K562 (cell line): ENCODE data around the gene ACAT2. TPM values are rescaled to one million over a fixed set of nuclear protein-coding genes. Genes with fewer than 3 reads are reported as not detected.

Source experiments
- BRD4 ChIP-seq: fragments of 200-600 bp; sonication (generic); IDR thresholded peaks from 2 replicates; pipeline ENCODE4 v1.6.1; 2017; ENCODE audit warnings: inconsistent platforms
- CREM ChIP-seq: IDR thresholded peaks from 2 replicates; pipeline ENCODE4 v1.6.1; 2014; ENCODE audit warnings: antibody characterized with exemption, low read depth
- EZH2 ChIP-seq: IDR thresholded peaks from 2 replicates; pipeline ENCODE4 v1.6.1; 2012; ENCODE audit warnings: low read depth, mild to moderate bottlenecking, inconsistent platforms, low read length, borderline replicate concordance
- MAZ ChIP-seq, 2 experiments: fragments of 450-650 bp in 1 of 2; sonication (generic) in 1 of 2; formaldehyde crosslinking; IDR thresholded peaks in 1 of 2; conservative IDR thresholded peaks in 1 of 2; 2 replicates each; pipeline versions ENCODE4 v1.4.0 to v1.5.0; 2020; ENCODE audit warnings: mild to moderate bottlenecking in 1 of 2, missing genetic modification reagents in 1 of 2
- SIN3A ChIP-seq, 2 experiments: fragments of 150-350 bp in 1 of 2; IDR thresholded peaks; 2 replicates each; pipeline ENCODE4 v1.6.1; 2011 to 2016; ENCODE audit warnings: borderline replicate concordance in 2 of 2, low read depth in 2 of 2, low read length in 2 of 2, mild to moderate bottlenecking in 2 of 2, moderate library complexity in 2 of 2; ENCODE audit not compliant: control insufficient read depth in 1 of 2
- SMARCA4 ChIP-seq: fragments of 450-650 bp; IDR thresholded peaks from 2 replicates; pipeline ENCODE4 v1.6.1; 2016
- SRSF3 ChIP-seq: fragments of 200-400 bp; formaldehyde crosslinking; IDR thresholded peaks from 2 replicates; pipeline ENCODE4 v1.6.1; 2016; ENCODE audit warnings: mild to moderate bottlenecking, low read length, moderate library complexity; ENCODE audit not compliant: insufficient read depth
- TAF1 ChIP-seq: IDR thresholded peaks from 2 replicates; pipeline ENCODE4 v1.6.1; 2011; ENCODE audit warnings: mild to moderate bottlenecking, low read length, moderate library complexity; ENCODE audit not compliant: insufficient read depth, control insufficient read depth, severe bottlenecking; ENCODE audit errors: extremely low read depth
- THRAP3 ChIP-seq: fragments of 450-650 bp; IDR thresholded peaks from 2 replicates; pipeline ENCODE4 v1.6.1; 2016; ENCODE audit warnings: mild to moderate bottlenecking, inconsistent platforms, borderline replicate concordance
- ZNF224 ChIP-seq: sonication (generic); formaldehyde crosslinking; IDR thresholded peaks from 2 replicates; pipeline ENCODE4 v1.8.0; 2022; ENCODE audit warnings: mild to moderate bottlenecking, missing genetic modification reagents
- ZNF3 ChIP-seq: fragments of 250-450 bp; sonication (Bioruptor Pico); IDR thresholded peaks from 2 replicates; pipeline ENCODE4 v1.5.0; 2021; ENCODE audit warnings: mild to moderate bottlenecking, moderate library complexity
- ZNF668 ChIP-seq: fragments of 250-450 bp; sonication (Bioruptor Pico); IDR thresholded peaks from 2 replicates; pipeline ENCODE4 v1.8.0; 2022; ENCODE audit warnings: mild to moderate bottlenecking, inconsistent platforms
- ZZZ3 ChIP-seq: fragments of 450-650 bp; IDR thresholded peaks from 2 replicates; pipeline ENCODE4 v1.6.1; 2016; ENCODE audit warnings: antibody characterized with exemption, mild to moderate bottlenecking, moderate library complexity
- polyA plus RNA-seq, 8 experiments: library from polyadenylated mRNA; depleted of rRNA in 4 of 8; stranded (reverse) in 5 of 8; unstranded in 3 of 8; fragments of >200 nt; fragmentation: Nextera tagmentation in 2 of 8; fragmentation: Illumina TruSeq in 1 of 8; extraction: Ambion mirVana in 2 of 8; extraction: Trizol in 1 of 8; gene quantifications; 2 replicates each; pipeline versions ENCODE4 v1.2.1 to v1.2.3, GENCODE V29; 2011 to 2014; ENCODE audit warnings: inconsistent platforms in 1 of 8, missing spikeins in 1 of 8
- total RNA-seq, 7 experiments: library from RNA; depleted of rRNA in 6 of 7; stranded (reverse); fragments of >200 nt in 6 of 7; fragmentation: Illumina TruSeq in 2 of 7; extraction: Trizol in 2 of 7; gene quantifications; 2 replicates each; pipeline versions ENCODE4 v1.2.1 to v1.2.3, GENCODE V29; 2011 to 2021; ENCODE audit warnings: low replicate concordance in 1 of 7
- TF ChIP-seq, protein P1 (sequence below): sonication (generic); formaldehyde crosslinking; IDR thresholded peaks from 2 replicates; pipeline ENCODE4 v1.8.0; 2023; ENCODE audit warnings: mild to moderate bottlenecking, missing genetic modification reagents
- TF ChIP-seq, protein P2 (sequence below): fragments of 450-650 bp; IDR thresholded peaks from 2 replicates; pipeline ENCODE4 v1.6.1; 2018; ENCODE audit warnings: mild to moderate bottlenecking, low read depth; ENCODE audit not compliant: partially characterized antibody
- TF ChIP-seq, protein P3 (sequence below): fragments of 450-650 bp; formaldehyde crosslinking; IDR thresholded peaks from 2 replicates; pipeline ENCODE4 v1.4.0; 2020; ENCODE audit warnings: mild to moderate bottlenecking, moderate library complexity
- TF ChIP-seq, protein P4 (sequence below): fragments of 250-450 bp; sonication (Bioruptor Pico); IDR thresholded peaks from 2 replicates; pipeline ENCODE4 v1.8.0; 2021; ENCODE audit warnings: borderline replicate concordance, mild to moderate bottlenecking, moderate library complexity; ENCODE audit not compliant: poor library complexity, severe bottlenecking
- TF ChIP-seq, protein P5 (sequence below): fragments of 250-450 bp; sonication (Bioruptor Pico); IDR thresholded peaks from 2 replicates; pipeline ENCODE4 v1.5.0; 2020; ENCODE audit warnings: mild to moderate bottlenecking

Gene ACAT2
- total and polyA plus RNA-seq, 9 of the 15 experiments (the other 6 are each of a cell fraction or from before 2014, with no cell fraction given) = 63.0 to 309 (median 144) TPM

DNA sequence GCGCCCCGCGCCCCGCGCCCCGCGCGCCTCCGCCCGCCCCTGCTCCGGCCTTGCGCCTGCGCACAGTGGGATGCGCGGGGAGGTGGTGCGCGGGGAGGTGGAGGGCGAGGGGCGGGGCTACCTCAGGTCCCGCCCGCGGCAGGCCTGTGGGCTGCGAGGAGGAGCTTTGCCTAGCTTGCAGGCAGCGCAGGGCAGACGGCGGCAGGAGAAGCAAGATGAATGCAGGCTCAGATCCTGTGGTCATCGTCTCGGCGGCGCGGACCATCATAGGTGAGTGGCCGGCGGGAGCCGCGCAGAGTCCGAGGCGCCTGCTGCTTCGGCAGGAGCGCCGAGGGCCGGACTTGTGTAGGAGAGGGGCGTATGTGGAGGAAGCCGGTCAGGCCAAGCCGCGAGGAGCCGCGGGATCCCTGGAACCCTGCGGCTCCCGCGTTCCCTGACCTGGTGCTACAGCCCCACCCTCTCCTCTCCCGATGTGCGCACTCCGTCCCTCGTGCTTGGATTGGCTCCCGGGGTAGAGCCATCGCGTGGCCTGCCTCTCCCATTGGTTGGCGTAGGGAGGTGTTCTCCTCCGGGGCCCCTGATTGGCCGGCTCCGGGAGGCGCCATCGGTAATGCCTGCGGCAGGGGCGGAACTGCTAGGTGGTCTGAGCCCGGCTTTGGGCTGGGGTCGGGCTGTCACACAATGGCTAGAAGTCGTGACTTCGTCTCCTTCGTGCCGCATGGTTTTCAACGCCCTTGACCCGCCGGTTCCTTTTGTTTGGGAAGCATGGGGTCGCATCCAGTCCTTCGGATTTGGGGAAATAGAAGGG lies at the start of gene ACAT2 (continued):
- TF ChIP-seq, protein P1, sequence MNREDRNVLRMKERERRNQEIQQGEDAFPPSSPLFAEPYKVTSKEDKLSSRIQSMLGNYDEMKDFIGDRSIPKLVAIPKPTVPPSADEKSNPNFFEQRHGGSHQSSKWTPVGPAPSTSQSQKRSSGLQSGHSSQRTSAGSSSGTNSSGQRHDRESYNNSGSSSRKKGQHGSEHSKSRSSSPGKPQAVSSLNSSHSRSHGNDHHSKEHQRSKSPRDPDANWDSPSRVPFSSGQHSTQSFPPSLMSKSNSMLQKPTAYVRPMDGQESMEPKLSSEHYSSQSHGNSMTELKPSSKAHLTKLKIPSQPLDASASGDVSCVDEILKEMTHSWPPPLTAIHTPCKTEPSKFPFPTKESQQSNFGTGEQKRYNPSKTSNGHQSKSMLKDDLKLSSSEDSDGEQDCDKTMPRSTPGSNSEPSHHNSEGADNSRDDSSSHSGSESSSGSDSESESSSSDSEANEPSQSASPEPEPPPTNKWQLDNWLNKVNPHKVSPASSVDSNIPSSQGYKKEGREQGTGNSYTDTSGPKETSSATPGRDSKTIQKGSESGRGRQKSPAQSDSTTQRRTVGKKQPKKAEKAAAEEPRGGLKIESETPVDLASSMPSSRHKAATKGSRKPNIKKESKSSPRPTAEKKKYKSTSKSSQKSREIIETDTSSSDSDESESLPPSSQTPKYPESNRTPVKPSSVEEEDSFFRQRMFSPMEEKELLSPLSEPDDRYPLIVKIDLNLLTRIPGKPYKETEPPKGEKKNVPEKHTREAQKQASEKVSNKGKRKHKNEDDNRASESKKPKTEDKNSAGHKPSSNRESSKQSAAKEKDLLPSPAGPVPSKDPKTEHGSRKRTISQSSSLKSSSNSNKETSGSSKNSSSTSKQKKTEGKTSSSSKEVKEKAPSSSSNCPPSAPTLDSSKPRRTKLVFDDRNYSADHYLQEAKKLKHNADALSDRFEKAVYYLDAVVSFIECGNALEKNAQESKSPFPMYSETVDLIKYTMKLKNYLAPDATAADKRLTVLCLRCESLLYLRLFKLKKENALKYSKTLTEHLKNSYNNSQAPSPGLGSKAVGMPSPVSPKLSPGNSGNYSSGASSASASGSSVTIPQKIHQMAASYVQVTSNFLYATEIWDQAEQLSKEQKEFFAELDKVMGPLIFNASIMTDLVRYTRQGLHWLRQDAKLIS (CRISPR knock-in tag) = peak; percentile 83; the same call in 1 of the 2 replicates
- peak; percentile 78 to 89 for TF ChIP-seq MAZ (CRISPR knock-in tag; conservative IDR thresholded peaks at IDR 0.05 in 1 of 2, IDR thresholded peaks at IDR 0.05 in 1 of 2)
- peak; percentile 63 for TF ChIP-seq TAF1
- TF ChIP-seq, protein P2, sequence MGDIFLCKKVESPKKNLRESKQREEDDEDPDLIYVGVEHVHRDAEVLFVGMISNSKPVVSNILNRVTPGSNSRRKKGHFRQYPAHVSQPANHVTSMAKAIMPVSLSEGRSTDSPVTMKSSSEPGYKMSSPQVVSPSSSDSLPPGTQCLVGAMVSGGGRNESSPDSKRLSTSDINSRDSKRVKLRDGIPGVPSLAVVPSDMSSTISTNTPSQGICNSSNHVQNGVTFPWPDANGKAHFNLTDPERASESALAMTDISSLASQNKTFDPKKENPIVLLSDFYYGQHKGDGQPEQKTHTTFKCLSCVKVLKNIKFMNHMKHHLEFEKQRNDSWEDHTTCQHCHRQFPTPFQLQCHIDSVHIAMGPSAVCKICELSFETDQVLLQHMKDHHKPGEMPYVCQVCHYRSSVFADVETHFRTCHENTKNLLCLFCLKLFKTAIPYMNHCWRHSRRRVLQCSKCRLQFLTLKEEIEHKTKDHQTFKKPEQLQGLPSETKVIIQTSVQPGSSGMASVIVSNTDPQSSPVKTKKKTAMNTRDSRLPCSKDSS = no peak
- no peak for TF ChIP-seq SMARCA4
- TF ChIP-seq ZNF224 (CRISPR knock-in tag) = no peak
- TF ChIP-seq EZH2 = no peak
- peak; percentile 85 for TF ChIP-seq CREM
- TF ChIP-seq, protein P3, sequence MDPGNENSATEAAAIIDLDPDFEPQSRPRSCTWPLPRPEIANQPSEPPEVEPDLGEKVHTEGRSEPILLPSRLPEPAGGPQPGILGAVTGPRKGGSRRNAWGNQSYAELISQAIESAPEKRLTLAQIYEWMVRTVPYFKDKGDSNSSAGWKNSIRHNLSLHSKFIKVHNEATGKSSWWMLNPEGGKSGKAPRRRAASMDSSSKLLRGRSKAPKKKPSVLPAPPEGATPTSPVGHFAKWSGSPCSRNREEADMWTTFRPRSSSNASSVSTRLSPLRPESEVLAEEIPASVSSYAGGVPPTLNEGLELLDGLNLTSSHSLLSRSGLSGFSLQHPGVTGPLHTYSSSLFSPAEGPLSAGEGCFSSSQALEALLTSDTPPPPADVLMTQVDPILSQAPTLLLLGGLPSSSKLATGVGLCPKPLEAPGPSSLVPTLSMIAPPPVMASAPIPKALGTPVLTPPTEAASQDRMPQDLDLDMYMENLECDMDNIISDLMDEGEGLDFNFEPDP = no peak
- no peak for TF ChIP-seq ZNF668
- peak; percentile 62 to 86; a peak in 2 of 4 replicates for TF ChIP-seq SIN3A (IDR thresholded peaks at IDR 0.05; ENCODE audit: borderline replicate concordance in 2 of 2, control insufficient read depth in 1 of 2, low read depth in 2 of 2, low read length in 2 of 2)
- TF ChIP-seq, protein P4, sequence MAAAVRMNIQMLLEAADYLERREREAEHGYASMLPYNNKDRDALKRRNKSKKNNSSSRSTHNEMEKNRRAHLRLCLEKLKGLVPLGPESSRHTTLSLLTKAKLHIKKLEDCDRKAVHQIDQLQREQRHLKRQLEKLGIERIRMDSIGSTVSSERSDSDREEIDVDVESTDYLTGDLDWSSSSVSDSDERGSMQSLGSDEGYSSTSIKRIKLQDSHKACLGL (CRISPR knock-in tag) = no peak
- TF ChIP-seq SRSF3 = no peak
- TF ChIP-seq ZZZ3 = no peak
- no peak for TF ChIP-seq ZNF3 (CRISPR knock-in tag)
- TF ChIP-seq THRAP3 = no peak
- no peak for TF ChIP-seq BRD4
- TF ChIP-seq, protein P5, sequence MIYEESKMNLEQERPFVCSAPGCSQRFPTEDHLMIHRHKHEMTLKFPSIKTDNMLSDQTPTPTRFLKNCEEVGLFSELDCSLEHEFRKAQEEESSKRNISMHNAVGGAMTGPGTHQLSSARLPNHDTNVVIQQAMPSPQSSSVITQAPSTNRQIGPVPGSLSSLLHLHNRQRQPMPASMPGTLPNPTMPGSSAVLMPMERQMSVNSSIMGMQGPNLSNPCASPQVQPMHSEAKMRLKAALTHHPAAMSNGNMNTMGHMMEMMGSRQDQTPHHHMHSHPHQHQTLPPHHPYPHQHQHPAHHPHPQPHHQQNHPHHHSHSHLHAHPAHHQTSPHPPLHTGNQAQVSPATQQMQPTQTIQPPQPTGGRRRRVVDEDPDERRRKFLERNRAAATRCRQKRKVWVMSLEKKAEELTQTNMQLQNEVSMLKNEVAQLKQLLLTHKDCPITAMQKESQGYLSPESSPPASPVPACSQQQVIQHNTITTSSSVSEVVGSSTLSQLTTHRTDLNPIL = no peak
